Activated T-helper 2 cell treated with anti-CD3 and anti-CD28 coated beads, Interferon-gamma antibody, Interleukin-2, Interleukin-4, amounts not matched to agents 10 μg/mL and 5 μg/mL and 100 μg/mL, durations not matched to agents 14 hours and 24 hours and 36 hours (primary cell): ENCODE results near the gene FCN1. TPM values are rescaled to one million over a fixed set of nuclear protein-coding genes. Genes with fewer than 3 reads are reported as not detected.

Experiments used
- DNase-seq: peaks from one replicate; pipeline ENCODE4 v3.0.0; 2021; ENCODE audit warnings: low spot score
- H3K27ac Mint-ChIP-seq: one replicate; pipeline ENCODE4 v1.8.0; 2021; ENCODE audit warnings: mixed read lengths
- H3K27me3 Mint-ChIP-seq: one replicate; pipeline ENCODE4 v1.8.0; 2021; ENCODE audit warnings: low read depth, mixed read lengths
- H3K36me3 Mint-ChIP-seq: one replicate; pipeline ENCODE4 v1.8.0; 2021; ENCODE audit warnings: low read depth, mixed read lengths
- H3K4me1 Mint-ChIP-seq: one replicate; pipeline ENCODE4 v1.8.0; 2021; ENCODE audit warnings: low read depth, mixed read lengths
- H3K4me3 Mint-ChIP-seq: one replicate; pipeline ENCODE4 v1.8.0; 2021; ENCODE audit warnings: low read depth, mild to moderate bottlenecking, moderate library complexity, mixed read lengths
- H3K9me3 Mint-ChIP-seq: one replicate; pipeline ENCODE4 v1.8.0; 2021; ENCODE audit warnings: mixed read lengths
- intact Hi-C: fragments of 100-400 bp; cut with micrococcal nuclease; formaldehyde crosslinking; loops from one replicate; pipeline ENCODE4 v1.15.1; 2023
- total RNA-seq: library from RNA; stranded (reverse); gene quantifications from 2 replicates; pipeline ENCODE4 v1.2.3, GENCODE V29; 2022

Gene FCN1
- total RNA-seq, 1 donor from 2014 or later = not detected

DNA sequence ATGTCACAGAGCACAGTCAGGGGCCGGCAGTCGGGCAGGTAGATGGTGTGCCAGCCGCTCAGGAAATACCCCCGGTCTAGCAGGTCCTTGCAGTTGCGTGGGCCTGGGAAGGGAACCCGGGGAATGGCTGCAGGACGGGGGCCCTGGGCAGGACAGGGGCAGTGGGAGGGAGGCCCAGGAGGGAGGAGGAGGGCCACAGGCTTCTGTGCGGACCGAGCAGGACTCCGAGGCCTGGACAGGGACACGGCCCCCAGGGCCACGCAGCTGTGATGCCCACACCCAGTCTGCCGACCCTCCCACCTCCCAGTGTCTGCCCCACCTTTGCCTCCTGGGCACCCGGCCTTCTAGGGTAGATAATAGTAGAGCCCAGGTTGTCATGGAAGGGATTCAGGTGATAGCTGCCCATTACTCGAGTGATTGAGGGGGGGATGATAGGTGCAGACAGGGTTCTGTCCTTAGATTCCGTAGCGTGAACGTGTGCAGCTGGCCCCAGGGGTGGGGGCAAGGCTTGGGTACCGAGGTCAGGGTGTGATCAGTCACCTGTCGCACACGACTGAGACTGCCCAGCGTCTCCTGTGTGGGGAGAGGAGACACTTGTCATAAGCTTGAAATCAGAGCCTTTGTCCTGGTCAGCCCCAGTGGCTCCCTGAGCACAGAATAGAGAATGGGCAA, 4.5 kb downstream of the FCN1 start:
- no peak for DNase-seq
- H3K27me3 Mint-ChIP-seq = peaks cover 4% of the 10 kb centered on the region
- intact Hi-C loops = no loop called here

DNA sequence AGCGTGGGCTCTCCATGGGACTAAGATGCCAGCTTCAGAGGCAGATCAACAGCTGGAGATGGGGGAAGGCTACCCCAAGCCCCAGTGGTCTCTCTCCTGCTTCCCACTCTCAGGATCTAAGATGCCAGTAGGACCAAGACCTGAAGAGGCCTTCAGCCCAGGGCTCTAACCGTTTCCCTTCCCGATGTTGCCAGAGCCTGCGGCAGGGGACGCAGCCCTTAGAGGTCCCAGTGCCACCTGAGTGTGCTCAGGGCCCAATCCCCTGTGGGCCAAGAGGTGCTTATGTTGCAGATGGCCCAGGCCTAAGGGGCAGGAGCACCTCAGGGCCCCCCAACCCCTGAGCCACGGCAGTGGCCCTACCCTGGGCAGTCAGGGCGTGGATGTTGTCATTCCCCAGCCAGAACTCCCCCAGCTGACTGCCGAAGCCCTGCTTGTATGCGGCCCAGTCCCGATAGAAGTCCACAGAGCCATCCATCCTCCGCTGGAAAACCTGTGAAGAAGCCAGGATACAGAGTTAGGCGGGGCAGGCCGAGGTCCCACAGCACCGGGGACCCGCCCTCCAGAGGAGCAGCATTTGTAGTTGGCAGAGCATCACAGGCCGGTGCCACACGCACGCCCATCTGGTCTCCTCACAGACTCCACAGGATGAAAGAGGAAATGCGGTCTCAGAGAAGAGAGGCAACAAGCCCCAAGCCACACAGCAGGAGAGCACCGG, 5.4 kb downstream of the FCN1 start:
- H3K9me3 Mint-ChIP-seq = no peaks in the 10 kb centered on the region
- intact Hi-C loops = no loop called here
- DNase-seq = no peak
- H3K27ac Mint-ChIP-seq = no peak overlapping the region
- peaks cover 4% of the 10 kb centered on the region for H3K27me3 Mint-ChIP-seq
- H3K4me3 Mint-ChIP-seq = no peak overlapping the region
- H3K4me1 Mint-ChIP-seq = no peaks in the 10 kb centered on the region
- no peaks in the 10 kb centered on the region for H3K36me3 Mint-ChIP-seq

More for the DNA sequence above, 4.5 kb downstream of the FCN1 start:
- H3K27ac Mint-ChIP-seq = no peak overlapping the region
- H3K4me1 Mint-ChIP-seq = no peaks in the 10 kb centered on the region
- H3K9me3 Mint-ChIP-seq = no peaks in the 10 kb centered on the region
- no peak overlapping the region for H3K4me3 Mint-ChIP-seq
- H3K36me3 Mint-ChIP-seq = no peaks in the 10 kb centered on the region

DNA sequence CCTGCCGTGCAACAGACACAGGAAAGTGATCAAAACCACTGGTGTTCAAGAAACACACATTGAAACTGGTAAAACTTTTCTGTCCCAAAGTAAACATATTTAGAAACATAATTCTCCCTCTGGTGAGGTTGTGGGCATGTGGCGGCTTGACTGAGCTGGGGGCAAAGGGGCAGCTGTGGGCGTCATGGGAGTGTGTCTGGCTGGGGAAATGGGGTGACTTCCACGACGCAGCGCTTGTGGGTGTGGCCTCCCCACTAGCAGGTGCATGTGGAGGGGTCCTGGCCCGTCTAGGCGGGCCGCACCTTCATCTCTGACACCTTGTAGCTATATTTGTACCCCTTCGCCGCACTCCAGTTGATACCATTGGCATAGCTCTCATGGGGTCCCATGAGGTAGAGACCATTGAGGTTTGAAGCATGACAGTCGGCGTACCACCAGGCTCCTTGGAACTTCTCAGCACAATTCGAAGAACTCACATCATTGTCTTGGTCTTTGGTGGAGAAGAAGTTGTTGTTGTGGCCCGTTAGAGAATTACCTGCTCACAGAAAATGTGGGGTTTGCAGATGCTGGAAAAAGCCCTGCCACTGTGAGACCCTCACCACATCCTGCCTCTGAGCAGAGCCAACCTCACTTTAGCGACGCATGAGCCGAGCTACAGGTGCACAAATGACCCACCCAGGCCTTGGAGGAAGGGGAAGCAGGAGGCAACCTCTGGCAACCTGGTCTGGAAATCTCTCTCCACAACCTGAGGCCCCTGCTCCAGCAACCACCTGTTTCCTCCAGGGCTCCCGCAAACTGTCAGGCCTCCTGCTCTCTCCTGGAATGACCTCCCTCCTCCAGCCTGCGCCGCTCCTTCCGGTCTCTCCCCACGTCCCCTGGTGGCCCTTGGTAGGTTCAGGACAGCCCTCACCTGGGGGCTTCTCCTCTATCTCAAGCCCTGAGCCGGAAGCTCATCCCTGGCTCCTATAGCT, 7.9 kb downstream of the FCN1 start:
- Mint-ChIP-seq H3K36me3 (no peaks in the 10 kb centered on the region), H3K27me3 (peaks cover 4% of the 10 kb centered on the region), H3K4me3 (no peak overlapping the region), H3K9me3 (no peaks in the 10 kb centered on the region), H3K4me1 (no peaks in the 10 kb centered on the region), H3K27ac (no peak overlapping the region)
- DNase-seq = no peak
- intact Hi-C loops = no loop called here

DNA sequence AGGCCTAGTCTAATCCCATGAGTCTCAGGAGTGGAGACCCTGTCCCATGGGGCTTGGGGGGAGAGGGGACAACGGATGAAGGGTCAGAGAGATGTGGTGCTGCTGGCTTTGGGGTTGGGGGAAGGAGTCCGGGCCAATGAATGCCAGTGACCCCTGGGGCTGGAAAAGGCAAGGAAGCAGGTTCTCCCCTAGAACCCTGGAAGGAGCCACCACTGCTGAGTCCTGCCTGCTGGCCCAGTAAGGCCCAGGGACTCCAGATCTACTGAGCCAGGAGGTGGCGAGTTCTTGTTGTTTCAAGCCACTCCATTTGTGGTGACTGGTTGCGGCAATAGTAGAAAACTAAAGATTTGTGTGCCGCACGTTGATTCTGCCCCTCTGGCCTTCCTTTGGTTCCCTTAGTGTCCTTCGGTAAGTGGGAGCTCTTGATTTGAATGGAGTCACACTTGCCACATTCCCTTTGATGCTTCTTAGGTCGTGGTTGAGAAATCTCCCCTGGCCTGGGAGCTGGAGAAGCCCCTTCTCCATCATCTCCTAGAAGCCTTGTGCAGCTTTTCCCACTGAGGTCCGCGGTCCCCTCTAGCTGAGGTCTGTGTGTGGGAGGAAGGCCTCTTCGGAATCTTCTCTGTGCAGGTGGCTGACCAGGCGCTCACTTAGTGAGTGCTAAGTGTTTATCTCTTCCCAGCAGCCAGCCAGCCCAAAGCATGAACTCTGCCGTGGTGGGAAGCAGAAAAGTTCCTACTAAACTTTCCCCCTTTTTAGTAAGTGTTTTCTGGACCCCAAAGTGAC, 9.0 kb downstream of the FCN1 start:
- no peak for DNase-seq
- intact Hi-C loops = no loop called here
- H3K4me1 Mint-ChIP-seq = no peaks in the 10 kb centered on the region
- peaks cover 4% of the 10 kb centered on the region for H3K27me3 Mint-ChIP-seq
- no peak overlapping the region for H3K4me3 Mint-ChIP-seq
- H3K9me3 Mint-ChIP-seq = no peaks in the 10 kb centered on the region
- no peaks in the 10 kb centered on the region for H3K36me3 Mint-ChIP-seq
- H3K27ac Mint-ChIP-seq = no peak overlapping the region

DNA sequence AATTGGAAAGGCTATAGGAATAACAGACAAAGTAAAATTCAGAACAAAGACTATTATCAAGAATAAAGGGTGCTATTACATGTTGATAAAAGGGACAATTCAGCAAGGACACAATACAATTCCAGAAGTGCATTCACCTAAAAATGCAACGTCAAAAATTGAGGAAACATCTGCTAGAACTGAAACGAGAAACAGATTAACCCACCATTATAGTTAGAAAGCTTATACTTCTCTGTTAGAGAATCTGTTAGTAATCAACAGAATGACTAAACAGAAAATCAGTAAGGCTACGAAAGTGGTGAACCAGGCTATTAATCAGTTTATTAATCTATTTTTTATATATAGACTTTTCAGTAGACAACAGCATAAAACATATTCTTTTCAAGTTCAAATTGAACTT, 14.8 kb downstream of the FCN1 start:
- Mint-ChIP-seq H3K9me3 (peaks cover 7% of the 10 kb centered on the region), H3K27ac (no peak overlapping the region), H3K36me3 (no peaks in the 10 kb centered on the region), H3K4me1 (no peaks in the 10 kb centered on the region), H3K4me3 (no peak overlapping the region), H3K27me3 (peaks cover 2% of the 10 kb centered on the region)
- intact Hi-C loops = no loop called here
- no peak for DNase-seq

DNA sequence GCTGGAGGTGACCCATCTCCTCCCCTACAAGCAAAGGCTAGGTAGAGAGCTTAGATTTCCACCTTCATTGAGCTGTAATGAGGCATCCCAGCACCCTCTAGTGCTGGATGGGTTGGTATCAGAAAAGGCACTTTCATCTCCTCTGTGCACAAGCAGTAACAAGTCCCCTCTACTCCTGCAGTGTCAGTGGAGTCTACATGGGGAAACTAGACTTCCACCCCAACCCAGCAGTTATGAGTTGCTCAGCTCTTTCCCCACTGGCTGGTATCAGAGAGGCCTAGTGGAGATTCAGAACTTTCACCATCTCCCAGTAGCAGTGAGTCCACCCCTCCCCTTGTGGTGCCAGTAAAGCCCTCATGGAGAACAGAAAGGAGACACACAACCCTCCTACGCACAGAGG, 17.9 kb downstream of the FCN1 start:
- no peaks in the 10 kb centered on the region for H3K4me1 Mint-ChIP-seq
- H3K27ac Mint-ChIP-seq = no peak overlapping the region
- no peaks in the 10 kb centered on the region for H3K36me3 Mint-ChIP-seq
- peaks cover 2% of the 10 kb centered on the region for H3K27me3 Mint-ChIP-seq
- H3K4me3 Mint-ChIP-seq = no peak overlapping the region
- DNase-seq = no peak
- peaks cover 7% of the 10 kb centered on the region for H3K9me3 Mint-ChIP-seq
- intact Hi-C loops = no loop called here

DNA sequence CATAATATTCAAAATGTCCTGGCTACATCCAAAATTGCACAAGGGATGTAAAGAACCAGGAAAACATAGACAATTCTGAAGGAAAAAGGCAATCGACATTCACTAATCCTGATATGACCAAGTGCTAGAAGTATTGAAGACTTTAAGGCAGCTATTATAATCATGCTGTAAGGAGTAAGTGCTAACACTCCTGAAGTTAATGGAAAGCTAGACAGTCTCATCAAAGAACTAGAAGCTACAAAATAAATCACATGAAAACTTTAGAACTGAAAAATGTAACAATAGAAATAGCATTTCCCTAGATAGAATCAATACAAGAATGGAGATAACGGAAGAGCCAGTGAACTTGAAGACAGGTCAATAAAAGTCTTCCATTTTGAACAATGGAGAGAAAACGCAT, 18.5 kb downstream of the FCN1 start:
- intact Hi-C loops = no loop called here
- Mint-ChIP-seq H3K9me3 (peaks cover 7% of the 10 kb centered on the region), H3K27me3 (peaks cover 2% of the 10 kb centered on the region), H3K4me1 (no peaks in the 10 kb centered on the region), H3K4me3 (no peak overlapping the region), H3K27ac (no peak overlapping the region), H3K36me3 (no peaks in the 10 kb centered on the region)
- no peak for DNase-seq

DNA sequence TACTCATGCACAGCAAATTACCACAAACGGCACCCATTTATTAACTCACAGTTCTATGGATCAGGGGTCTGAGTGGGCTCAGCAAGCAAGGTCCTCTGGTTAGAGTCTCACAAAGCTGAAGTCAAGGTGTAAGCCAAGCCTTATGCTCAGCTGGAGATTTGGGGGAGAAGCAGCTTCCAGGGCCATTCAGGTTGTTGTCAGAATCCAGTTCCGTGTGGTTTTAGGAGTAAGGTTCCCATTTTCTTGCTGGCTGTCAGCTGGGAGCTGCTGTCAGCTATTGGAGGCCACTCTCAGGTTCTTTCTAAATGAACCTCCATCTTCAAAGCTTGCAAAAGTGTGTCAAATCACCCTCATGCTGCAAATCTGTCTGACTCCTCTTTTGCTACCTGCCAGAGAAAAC, 19.4 kb downstream of the FCN1 start:
- no peaks in the 10 kb centered on the region for H3K36me3 Mint-ChIP-seq
- no peak overlapping the region for H3K27ac Mint-ChIP-seq
- intact Hi-C loops = no loop called here
- no peak for DNase-seq
- H3K4me3 Mint-ChIP-seq = no peak overlapping the region
- H3K9me3 Mint-ChIP-seq = peaks cover 7% of the 10 kb centered on the region
- H3K27me3 Mint-ChIP-seq = no peaks in the 10 kb centered on the region
- no peaks in the 10 kb centered on the region for H3K4me1 Mint-ChIP-seq

DNA sequence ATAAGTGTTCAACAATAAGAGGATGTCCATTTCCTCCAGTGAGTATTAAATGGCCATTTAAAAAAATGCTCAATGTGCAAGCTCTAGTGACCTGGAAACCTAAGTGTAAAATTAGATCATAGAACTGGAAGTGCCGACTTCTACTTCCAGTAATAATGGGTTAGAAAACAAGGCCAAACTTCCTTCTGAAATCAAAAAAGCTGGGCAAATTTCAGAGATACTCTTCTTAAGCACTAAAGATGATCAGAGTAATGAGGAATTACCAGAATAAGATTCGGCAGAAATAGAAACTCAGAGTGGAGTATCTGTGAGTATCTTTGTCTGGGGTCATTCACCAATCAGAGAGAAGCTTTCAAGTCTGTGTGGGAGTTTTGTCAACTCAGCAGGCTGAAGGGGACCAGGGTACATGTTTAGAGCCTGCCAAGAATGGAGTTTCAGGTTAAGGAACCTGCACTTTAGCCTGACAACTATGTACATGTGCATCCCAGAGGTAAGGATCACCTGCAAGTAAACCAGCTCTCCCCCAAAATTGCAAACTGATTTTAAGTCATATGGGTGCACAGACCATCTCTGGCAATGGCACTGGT, 20.0 kb downstream of the FCN1 start:
- Mint-ChIP-seq H3K4me3 (no peak overlapping the region), H3K27ac (no peak overlapping the region), H3K4me1 (no peaks in the 10 kb centered on the region), H3K9me3 (peaks cover 7% of the 10 kb centered on the region), H3K36me3 (no peaks in the 10 kb centered on the region), H3K27me3 (no peaks in the 10 kb centered on the region)
- intact Hi-C loops = no loop called here
- no peak for DNase-seq

DNA sequence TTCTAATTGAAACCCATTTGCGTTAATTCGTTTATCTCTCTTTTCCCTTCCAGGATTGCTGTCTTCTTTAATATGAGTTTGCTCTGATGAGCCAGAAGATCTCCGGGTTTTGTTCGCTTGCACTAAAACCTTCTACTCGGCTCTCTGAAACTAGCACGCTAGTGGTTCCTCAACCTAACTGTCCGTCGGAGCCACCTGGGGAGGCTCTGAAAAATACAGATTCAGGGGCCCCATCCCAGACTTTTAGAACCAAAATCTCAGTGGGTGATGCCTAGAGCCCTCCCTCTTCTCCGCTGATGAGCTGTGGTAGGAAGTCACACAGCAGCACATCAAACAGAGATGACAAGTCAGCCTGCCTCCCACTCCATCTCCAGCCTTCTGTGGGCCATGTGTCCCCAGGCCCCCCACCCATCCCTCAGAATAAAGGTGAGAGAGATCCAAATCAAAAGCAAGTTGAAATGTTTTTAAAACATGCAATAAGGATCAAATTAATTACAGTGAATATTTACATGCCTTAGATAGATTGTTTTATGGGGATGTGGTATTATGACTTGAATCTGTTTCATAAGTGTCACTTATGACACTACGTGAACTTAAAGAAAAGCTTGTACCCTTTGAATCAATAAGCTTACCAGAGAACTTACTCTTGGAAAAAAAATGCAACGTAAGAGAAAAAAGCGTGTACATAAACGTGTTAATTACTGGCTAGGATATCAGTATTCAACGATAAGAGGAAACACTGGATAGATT, 20.7 kb downstream of the FCN1 start:
- intact Hi-C loops = no loop called here
- H3K9me3 Mint-ChIP-seq = peaks cover 7% of the 10 kb centered on the region
- no peaks in the 10 kb centered on the region for H3K4me1 Mint-ChIP-seq
- no peak overlapping the region for H3K4me3 Mint-ChIP-seq
- H3K27ac Mint-ChIP-seq = no peak overlapping the region
- no peaks in the 10 kb centered on the region for H3K27me3 Mint-ChIP-seq
- no peak for DNase-seq
- no peaks in the 10 kb centered on the region for H3K36me3 Mint-ChIP-seq

DNA sequence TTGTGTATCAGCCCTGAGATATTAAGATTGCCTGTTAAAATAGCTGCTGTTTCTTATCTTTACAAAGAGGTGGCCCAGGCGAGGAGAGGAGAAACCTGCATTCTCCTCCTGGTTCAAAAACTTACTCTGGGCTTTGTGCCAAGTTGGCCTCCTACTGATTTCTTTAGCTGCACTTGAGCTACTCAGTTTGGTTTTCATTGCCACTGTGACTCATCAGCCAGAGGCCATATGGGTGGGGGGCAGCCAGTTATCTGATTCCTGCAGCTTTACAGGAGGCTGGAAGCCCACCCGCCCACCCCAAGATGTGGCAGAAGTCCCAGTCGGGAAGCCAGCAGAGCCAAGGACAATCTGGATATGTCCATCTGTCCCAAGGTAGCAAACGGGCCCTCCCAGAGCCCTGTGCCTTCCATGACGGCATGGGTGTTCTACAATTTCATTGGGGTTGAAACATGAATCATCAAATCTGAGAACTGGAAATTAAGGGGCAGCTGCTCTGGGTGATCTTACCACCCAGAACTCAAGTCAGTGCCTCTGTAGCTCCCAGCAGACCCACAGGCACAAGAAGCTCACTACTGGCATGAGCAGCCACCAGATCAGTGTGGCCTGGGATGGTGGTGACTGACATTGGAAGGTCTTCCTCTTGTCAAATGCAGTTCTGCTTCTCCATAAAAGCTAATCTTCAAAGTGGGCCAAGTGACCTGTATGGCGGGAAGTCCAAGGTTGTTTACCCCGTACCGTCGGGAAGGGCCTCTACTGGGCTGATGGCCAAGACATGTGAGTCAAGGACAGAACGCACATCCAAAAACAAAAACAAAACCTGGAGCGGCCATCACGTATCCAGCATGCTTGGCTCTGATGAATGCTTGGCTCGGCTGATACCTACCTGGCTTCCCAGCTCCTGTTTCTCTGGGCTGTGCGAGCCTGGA, 21.5 kb downstream of the FCN1 start:
- intact Hi-C loops = no loop called here
- H3K36me3 Mint-ChIP-seq = no peaks in the 10 kb centered on the region
- DNase-seq = no peak
- H3K27me3 Mint-ChIP-seq = no peaks in the 10 kb centered on the region
- no peak overlapping the region for H3K27ac Mint-ChIP-seq
- H3K9me3 Mint-ChIP-seq = peaks cover 7% of the 10 kb centered on the region
- no peaks in the 10 kb centered on the region for H3K4me1 Mint-ChIP-seq
- H3K4me3 Mint-ChIP-seq = no peak overlapping the region
